SK-N-SH (cell line): ENCODE measurements around the gene CCSER1.
"Not testable (repeated sequence)": the region's sequence is repeated elsewhere in the genome, so short reads cannot be mapped to it uniquely, and the experiment has no call there.

Source experiments
- ELF1 ChIP-seq: IDR thresholded peaks from 2 replicates; pipeline ENCODE4 v1.4.0; 2012
- EZH2phosphoT487 ChIP-seq: fragments of 200-600 bp; sonication (generic); IDR thresholded peaks from 2 replicates; pipeline ENCODE4 v1.6.1; 2017; ENCODE audit warnings: low read depth, mixed run types, mild to moderate bottlenecking, antibody characterized with exemption, moderate library complexity, borderline replicate concordance
- JUND ChIP-seq: IDR thresholded peaks from 2 replicates; pipeline ENCODE4 v1.4.0; 2012
- MXI1 ChIP-seq: IDR thresholded peaks from 2 replicates; pipeline ENCODE4 v1.6.1; 2012; ENCODE audit warnings: mild to moderate bottlenecking, low read depth, low read length, improper control_type of control experiment
- POLR2AphosphoS5 ChIP-seq: IDR thresholded peaks from 2 replicates; pipeline ENCODE4 v1.6.1; 2012; ENCODE audit warnings: low read depth, low read length
- RXRA ChIP-seq: IDR thresholded peaks from 2 replicates; pipeline ENCODE4 v1.4.0; 2012; ENCODE audit warnings: low read depth, mild to moderate bottlenecking, borderline replicate concordance
- SIN3A ChIP-seq: IDR thresholded peaks from 2 replicates; pipeline ENCODE4 v1.6.1; 2012; ENCODE audit warnings: low read depth, mild to moderate bottlenecking, low read length, moderate library complexity, borderline replicate concordance
- TAF1 ChIP-seq: IDR thresholded peaks from 2 replicates; pipeline ENCODE4 v1.6.1; 2012; ENCODE audit warnings: low read depth, mild to moderate bottlenecking, low read length, moderate library complexity, borderline replicate concordance
- TEAD4 ChIP-seq: IDR thresholded peaks from 2 replicates; pipeline ENCODE4 v1.4.0; 2012; ENCODE audit warnings: mild to moderate bottlenecking, borderline replicate concordance; ENCODE audit not compliant: insufficient read depth
- TF ChIP-seq, protein P1 (sequence below): fragments of 200-600 bp; sonication (generic); IDR thresholded peaks from 2 replicates; pipeline ENCODE4 v1.6.1; 2017; ENCODE audit warnings: antibody characterized with exemption, mild to moderate bottlenecking, moderate library complexity
- TF ChIP-seq, protein P2 (sequence below): fragments of 150-350 bp; IDR thresholded peaks from 2 replicates; pipeline ENCODE4 v1.6.1; 2017; ENCODE audit warnings: antibody characterized with exemption, low read length, low read depth, borderline replicate concordance
- TF ChIP-seq, protein P3 (sequence below): fragments of 150-350 bp; IDR thresholded peaks from 2 replicates; pipeline ENCODE4 v1.6.1; 2016; ENCODE audit warnings: mild to moderate bottlenecking, low read depth, low read length

DNA sequence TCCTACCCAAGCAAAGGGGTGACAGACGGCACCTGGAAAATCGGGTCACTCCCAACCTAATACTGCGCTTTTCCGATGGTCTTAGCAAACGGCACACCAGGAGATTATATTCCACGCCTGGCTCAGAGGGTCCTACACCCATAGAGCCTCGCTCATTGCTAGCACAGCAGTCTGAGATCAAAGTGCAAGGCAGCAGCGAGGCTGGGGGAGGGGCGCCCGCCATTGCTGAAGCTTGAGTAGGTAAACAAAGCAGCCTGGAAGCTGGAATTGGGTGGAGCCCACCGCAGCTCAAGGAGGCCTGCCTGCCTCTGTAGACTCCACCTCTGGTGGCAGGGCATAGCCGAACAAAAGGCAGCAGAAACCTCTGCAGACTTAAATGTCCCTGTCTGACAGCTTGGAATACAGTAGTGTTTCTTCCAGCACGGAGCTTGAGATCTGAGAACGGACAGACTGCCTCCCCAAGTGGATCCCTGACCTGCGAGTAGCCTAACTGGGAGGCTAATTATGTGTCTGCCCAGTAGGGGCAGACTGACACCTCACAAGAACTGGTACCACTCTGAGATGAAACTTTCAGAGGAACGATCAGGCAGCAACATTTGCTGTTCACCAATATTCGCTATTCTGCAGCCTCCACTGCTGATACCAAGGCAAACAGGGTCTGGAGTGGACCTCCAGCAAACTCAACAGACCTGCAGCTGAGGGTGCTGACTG lies 784.7 kb downstream of the CCSER1 start:
- not testable (repeated sequence) for TF ChIP-seq SIN3A, MXI1, TAF1, RXRA, POLR2AphosphoS5, ELF1, EZH2phosphoT487, JUND, TEAD4
- TF ChIP-seq, protein P1, sequence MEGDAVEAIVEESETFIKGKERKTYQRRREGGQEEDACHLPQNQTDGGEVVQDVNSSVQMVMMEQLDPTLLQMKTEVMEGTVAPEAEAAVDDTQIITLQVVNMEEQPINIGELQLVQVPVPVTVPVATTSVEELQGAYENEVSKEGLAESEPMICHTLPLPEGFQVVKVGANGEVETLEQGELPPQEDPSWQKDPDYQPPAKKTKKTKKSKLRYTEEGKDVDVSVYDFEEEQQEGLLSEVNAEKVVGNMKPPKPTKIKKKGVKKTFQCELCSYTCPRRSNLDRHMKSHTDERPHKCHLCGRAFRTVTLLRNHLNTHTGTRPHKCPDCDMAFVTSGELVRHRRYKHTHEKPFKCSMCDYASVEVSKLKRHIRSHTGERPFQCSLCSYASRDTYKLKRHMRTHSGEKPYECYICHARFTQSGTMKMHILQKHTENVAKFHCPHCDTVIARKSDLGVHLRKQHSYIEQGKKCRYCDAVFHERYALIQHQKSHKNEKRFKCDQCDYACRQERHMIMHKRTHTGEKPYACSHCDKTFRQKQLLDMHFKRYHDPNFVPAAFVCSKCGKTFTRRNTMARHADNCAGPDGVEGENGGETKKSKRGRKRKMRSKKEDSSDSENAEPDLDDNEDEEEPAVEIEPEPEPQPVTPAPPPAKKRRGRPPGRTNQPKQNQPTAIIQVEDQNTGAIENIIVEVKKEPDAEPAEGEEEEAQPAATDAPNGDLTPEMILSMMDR: not testable (repeated sequence)
- TF ChIP-seq, protein P2, sequence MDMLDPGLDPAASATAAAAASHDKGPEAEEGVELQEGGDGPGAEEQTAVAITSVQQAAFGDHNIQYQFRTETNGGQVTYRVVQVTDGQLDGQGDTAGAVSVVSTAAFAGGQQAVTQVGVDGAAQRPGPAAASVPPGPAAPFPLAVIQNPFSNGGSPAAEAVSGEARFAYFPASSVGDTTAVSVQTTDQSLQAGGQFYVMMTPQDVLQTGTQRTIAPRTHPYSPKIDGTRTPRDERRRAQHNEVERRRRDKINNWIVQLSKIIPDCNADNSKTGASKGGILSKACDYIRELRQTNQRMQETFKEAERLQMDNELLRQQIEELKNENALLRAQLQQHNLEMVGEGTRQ: not testable (repeated sequence)
- TF ChIP-seq, protein P3, sequence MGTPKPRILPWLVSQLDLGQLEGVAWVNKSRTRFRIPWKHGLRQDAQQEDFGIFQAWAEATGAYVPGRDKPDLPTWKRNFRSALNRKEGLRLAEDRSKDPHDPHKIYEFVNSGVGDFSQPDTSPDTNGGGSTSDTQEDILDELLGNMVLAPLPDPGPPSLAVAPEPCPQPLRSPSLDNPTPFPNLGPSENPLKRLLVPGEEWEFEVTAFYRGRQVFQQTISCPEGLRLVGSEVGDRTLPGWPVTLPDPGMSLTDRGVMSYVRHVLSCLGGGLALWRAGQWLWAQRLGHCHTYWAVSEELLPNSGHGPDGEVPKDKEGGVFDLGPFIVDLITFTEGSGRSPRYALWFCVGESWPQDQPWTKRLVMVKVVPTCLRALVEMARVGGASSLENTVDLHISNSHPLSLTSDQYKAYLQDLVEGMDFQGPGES: not testable (repeated sequence)
